Endometrium (tissue), 2 donors: ENCODE measurements around the gene LTK.

Experiments used
- FAIRE-seq: peaks from 2 replicates; lab custom pipeline; 2012; peaks lifted over from hg19 to GRCh38; lab: Jason Lieb, UNC
- donor health status: control.
- donor health status: control.

LTK gene

DNA sequence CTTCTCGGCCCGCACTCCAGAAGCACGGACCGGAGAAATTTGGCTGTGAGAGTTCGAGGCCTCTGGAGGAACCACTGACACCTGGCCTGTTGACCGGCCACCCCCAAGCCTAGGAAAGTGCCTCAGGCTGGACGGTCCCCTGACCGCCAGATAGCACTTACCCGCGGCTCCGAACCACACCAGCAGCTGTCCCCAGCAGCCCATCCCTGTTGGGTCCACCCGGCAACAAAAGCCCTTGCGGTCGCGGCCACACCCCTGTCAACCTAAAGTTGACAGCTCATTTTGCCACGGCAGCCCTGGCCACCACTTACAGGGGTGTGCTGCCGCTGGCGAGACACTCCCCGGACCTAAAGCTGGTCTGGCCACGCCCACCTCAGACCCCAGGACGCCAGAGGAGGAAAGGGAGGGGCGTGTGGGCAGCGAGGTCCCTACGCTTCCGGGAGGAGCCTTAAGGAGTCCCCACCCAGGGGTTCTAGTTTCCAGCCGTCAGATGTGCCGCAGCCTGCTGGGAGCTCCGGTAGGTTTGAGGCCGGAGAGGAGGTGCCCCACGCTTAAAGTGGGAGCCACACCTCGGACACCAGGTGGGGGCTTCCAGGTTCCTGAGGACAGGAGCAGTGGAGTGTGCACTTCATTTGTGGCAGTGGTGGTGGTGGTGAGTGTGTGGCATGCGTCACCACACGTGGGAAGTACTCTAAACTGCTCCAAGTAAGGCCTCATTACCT is at the start of gene LTK:
Gene LTK (minus strand): TSS at position 322 of the 722 bp plus-strand sequence. CDS start 118 bp downstream, at position 204.
- FAIRE-seq, result no peak

GRCh38 chr15:41562784-41563198 is 49.2 kb upstream of the LTK start:
- no peak for FAIRE-seq

GRCh38 chr15:41562244-41562643 is 48.6 kb upstream of the LTK start:
- FAIRE-seq, result no peak

DNA sequence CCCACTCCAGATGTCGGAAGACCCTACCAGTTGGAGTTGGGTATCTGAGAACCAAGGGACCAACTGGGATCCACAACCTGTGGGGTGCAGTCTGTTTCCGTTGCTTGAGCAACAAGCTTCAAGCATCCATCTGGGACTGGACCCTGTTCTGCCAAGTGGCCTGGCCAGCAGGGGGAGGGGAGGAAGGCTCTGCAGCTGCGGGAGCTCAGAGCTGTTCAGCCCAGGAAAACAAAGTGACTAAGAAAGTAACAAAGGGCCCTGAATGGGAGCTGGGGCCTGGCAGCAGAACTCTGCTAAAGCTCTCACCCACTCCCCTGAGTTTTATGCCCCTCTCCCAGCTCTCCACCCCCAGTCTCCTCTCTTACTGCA is 48.1 kb upstream of the LTK start:
- FAIRE-seq, result no peak

DNA sequence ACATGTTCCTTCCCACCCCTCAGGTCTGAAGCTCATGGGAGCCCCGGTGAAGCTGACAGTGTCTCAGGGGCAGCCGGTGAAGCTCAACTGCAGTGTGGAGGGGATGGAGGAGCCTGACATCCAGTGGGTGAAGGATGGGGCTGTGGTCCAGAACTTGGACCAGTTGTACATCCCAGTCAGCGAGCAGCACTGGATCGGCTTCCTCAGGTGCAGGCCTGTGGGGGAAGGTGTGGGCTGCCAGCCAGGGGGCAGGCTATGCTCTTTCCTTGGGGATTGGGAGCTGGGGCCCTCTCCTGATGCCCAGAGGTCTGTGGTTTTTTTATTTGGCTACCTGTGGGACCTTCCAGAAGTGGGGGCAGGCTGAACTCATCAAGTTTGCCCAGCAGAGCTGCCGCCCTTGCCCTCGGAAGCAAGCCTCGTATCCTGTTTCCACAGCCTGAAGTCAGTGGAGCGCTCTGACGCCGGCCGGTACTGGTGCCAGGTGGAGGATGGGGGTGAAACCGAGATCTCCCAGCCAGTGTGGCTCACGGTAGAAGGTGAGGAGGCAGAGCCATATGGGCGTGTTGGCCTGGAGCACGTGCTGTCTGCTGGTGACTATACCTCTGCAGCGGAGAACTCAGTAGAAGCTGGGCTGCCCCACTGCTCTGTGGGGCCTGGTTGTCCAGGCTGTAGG is 47.6 kb upstream of the LTK start:
- no peak for FAIRE-seq

GRCh38 chr15:41560572-41560874 is 46.9 kb upstream of the LTK start:
- FAIRE-seq, result no peak

DNA sequence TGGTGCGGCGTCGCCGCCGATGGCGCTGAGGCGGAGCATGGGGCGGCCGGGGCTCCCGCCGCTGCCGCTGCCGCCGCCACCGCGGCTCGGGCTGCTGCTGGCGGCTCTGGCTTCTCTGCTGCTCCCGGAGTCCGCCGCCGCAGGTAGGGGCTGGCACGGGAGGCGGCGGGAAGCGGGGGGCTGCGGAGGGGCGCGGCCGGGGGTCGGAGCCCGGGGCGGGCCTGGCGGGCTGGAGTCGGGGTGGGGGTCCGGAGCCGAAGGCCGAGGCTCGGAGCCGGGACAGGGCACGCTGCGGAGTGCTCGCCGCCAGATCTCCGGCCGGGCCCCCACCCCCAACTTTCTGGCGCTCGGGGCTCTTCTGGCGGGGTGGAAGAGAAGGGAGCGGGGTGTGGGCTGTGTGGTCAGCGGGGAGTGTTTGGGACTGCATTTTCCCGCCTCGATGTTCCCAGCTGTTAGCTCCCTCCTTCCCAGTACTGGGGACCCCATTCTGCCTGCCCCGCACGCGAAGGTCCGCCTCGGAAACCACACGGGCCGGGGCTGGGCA is 45.7 kb upstream of the LTK start:
- FAIRE-seq, result no peak

DNA sequence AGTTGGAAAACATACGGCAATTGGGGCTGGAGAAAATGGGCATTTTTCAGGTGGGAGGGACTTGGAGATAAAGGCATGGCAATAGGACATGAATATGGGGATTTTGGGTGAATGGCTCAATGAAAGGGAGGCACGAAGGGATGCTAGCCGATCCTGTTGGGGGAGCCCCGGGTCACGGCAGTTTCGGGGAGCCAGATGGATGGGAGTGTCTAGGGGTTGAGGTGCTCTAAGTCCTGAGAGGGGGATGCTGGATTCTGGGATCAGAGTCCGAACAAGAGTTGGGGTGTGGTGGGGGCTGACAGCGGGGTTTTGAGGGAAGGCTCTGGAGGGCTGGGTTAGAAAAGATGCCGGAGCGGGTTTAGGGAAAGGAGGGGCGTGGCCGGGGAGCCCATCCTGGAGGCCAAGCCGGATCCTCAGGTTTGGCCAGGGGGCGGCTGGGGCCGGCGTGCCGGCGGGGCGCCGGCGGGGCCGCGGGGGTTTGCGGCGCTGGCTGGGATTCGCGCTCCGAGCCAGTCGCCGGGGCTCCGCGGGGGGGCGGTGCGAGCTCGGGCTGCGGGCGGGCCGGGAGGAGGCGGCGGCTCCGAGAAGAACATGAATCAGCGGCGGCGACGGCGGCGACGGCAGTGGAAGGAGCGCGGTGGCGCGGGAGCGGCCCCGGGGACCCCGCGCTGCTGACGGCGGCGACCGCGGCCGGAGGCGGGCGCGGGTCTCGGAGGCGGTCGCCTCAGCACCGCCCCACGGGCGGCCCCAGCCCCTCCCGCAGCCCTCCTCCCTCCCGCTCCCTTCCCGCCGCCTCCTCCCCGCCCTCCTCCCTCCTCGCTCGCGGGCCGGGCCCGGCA is 45.0 kb upstream of the LTK start, which contains the start of gene TYRO3:
Gene TYRO3 (plus strand): TSS at position 813 of the 839 bp plus-strand sequence. CDS start 46 bp downstream, outside the sequence.
- no peak for FAIRE-seq

DNA sequence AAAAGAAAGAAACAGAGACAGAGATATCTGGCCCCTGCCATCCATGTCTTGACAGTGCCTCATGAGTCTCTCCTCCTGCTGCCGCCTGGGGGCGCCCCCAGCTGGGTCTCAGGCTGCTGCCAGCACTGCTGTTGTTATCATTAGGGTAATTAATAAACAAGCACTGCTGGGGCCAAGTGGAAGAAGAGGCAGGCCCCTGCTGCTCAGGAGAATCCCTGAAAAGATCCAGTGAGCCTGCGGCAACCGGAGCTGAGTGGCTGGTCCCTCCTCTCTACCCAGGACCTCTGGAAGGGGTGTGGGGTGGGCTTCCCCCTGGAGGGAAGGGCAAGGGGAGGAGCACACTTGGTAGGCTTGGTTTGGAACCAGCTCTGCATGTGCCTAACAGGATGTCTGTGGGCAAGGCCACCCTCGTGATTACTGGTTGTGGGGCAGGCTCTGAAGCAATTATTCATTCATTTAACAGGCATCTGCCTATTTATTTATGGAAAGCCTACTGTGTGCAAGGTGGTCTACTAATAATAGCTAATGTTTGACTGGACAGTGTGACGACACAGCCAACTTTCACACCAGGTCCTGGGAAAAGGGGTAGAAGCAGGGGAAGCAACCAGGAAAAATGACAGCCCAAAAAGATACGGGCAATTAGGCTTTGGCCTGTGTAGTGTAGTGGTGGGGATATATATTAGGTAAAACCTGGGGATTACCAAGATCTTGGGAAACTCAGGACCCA is 44.2 kb upstream of the LTK start:
- FAIRE-seq, result no peak

GRCh38 chr15:41556677-41557076 is 43.0 kb upstream of the LTK start:
- no peak for FAIRE-seq

- FAIRE-seq, result no peak
Measured at GRCh38 chr15:41554915-41555314, 41.3 kb upstream of the LTK start.

GRCh38 chr15:41554343-41554742 is 40.7 kb upstream of the LTK start:
- FAIRE-seq, result no peak

- FAIRE-seq, result no peak
Measured at GRCh38 chr15:41553731-41554130, 40.1 kb upstream of the LTK start.

GRCh38 chr15:41550066-41550775 is 36.6 kb upstream of the LTK start:
- FAIRE-seq, result no peak

GRCh38 chr15:41546851-41547786 is 33.5 kb upstream of the LTK start:
- no peak for FAIRE-seq

- FAIRE-seq, result no peak
Measured at GRCh38 chr15:41545218-41545617, 31.6 kb upstream of the LTK start.

- FAIRE-seq, result no peak
Measured at GRCh38 chr15:41544650-41545015, 31.0 kb upstream of the LTK start.

DNA sequence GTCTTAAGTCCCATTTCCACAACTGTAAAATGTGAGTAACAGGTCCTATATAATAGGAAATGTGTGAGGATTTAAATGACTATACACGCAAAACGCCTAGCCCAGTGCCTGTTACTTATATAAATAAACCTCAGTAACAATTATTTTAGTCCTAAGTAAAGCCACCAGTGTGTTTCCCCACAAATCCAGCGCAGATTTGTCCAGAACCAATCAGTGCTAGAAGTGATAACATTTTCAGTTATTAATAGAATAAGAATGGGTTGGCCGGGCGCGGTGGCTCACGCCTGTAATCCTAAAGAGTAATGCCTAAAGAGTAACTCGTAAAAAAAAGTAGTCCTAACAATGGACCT is 29.9 kb upstream of the LTK start:
- FAIRE-seq, result no peak

DNA sequence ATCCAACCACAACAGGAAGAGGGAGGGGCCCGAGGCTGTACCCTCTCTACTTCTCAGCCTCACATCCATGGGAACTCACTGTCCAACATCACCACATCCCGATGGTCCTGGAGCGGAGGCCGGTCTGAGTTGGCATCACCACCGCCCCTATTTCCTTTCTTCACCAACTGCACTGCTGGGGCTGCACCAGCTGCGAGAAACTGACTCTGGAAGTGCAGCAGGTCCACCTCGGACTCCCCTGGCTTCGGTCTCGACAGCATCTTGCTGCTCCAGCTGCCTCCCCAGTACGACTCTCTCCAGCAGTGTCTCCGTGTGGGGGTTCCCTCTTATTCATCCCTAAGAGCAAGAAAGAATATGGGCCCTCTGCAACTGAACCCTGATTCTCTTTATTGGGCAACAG is 23.2 kb upstream of the LTK start:
- FAIRE-seq, result no peak

GRCh38 chr15:41535544-41535943 is 21.9 kb upstream of the LTK start:
- no peak for FAIRE-seq
